Activated CD8-positive, alpha-beta T cell treated with anti-CD3 and anti-CD28 coated beads for 36 hours (primary cell): Measurements from ENCODE around the gene SNAP23. TPM values are rescaled to one million over a fixed set of nuclear protein-coding genes. Genes with fewer than 3 reads are reported as not detected.

Experiments used
- ATAC-seq: fragments of 200-7000 bp; cut with Tn5 transposase; one replicate; pipeline ENCODE4 v1.10.0; 2021; ENCODE audit warnings: mild to moderate bottlenecking, moderate library complexity
- CTCF ChIA-PET: fragments of 350-600 bp; sonication (Branson Sonifier 250); formaldehyde crosslinking; loops from one replicate; lab custom pipeline; 2021; ENCODE audit warnings: antibody characterized with exemption; lab: Charles Lee
- POLR2A ChIA-PET: fragments of 350-600 bp; sonication (Branson Sonifier 250); formaldehyde crosslinking; loops from one replicate; lab custom pipeline; 2021; ENCODE audit warnings: antibody characterized with exemption; lab: Charles Lee
- DNase-seq: peaks from one replicate; pipeline ENCODE4 v3.0.0-alpha.2; 2020
- H3K27ac Mint-ChIP-seq: one replicate; pipeline ENCODE4 v1.8.0; 2021; ENCODE audit warnings: mild to moderate bottlenecking, mixed read lengths
- H3K27me3 Mint-ChIP-seq: one replicate; pipeline ENCODE4 v1.8.0; 2021; ENCODE audit warnings: mixed read lengths
- H3K36me3 Mint-ChIP-seq: one replicate; pipeline ENCODE4 v1.8.0; 2021; ENCODE audit warnings: low read depth, mixed read lengths
- H3K4me1 Mint-ChIP-seq: one replicate; pipeline ENCODE4 v1.8.0; 2021; ENCODE audit warnings: low read depth, mixed read lengths
- H3K4me3 Mint-ChIP-seq: one replicate; pipeline ENCODE4 v1.8.0; 2021; ENCODE audit warnings: mild to moderate bottlenecking, moderate library complexity, mixed read lengths
- H3K9me3 Mint-ChIP-seq: one replicate; pipeline ENCODE4 v1.8.0; 2021; ENCODE audit warnings: mixed read lengths
- intact Hi-C: fragments of 100-400 bp; cut with micrococcal nuclease; formaldehyde crosslinking; loops from one replicate; pipeline ENCODE4 v1.10.0; 2022
- total RNA-seq, 2 experiments: library from RNA; stranded (reverse); gene quantifications; one replicate each; pipeline ENCODE4 v1.2.3, GENCODE V29; 2021
- TF ChIP-seq, protein P1 (sequence below): fragments of 200-600 bp; IDR thresholded peaks from one replicate; pipeline ENCODE4 v1.8.0; 2022; ENCODE audit warnings: antibody characterized with exemption, mild to moderate bottlenecking

SNAP23 gene
- total RNA-seq, 2 experiments from 2014 or later, result 31.2 to 33.1 TPM

- Mint-ChIP-seq H3K27me3 (no peaks in the 10 kb centered on the region), H3K4me3 (no peak overlapping the region), H3K36me3 (peaks cover 11% of the 10 kb centered on the region), H3K9me3 (no peaks in the 10 kb centered on the region), H3K27ac (no peak overlapping the region), H3K4me1 (no peaks in the 10 kb centered on the region)
- TF ChIP-seq, protein P1, sequence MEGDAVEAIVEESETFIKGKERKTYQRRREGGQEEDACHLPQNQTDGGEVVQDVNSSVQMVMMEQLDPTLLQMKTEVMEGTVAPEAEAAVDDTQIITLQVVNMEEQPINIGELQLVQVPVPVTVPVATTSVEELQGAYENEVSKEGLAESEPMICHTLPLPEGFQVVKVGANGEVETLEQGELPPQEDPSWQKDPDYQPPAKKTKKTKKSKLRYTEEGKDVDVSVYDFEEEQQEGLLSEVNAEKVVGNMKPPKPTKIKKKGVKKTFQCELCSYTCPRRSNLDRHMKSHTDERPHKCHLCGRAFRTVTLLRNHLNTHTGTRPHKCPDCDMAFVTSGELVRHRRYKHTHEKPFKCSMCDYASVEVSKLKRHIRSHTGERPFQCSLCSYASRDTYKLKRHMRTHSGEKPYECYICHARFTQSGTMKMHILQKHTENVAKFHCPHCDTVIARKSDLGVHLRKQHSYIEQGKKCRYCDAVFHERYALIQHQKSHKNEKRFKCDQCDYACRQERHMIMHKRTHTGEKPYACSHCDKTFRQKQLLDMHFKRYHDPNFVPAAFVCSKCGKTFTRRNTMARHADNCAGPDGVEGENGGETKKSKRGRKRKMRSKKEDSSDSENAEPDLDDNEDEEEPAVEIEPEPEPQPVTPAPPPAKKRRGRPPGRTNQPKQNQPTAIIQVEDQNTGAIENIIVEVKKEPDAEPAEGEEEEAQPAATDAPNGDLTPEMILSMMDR, result no peak
- ChIA-PET CTCF (no interaction called here), POLR2A (no interaction called here)
- intact Hi-C loops, result no loop called here
- no peak for ATAC-seq
- DNase-seq, result no peak
Measured at GRCh38 chr15:42511007-42511391, 15.6 kb downstream of the SNAP23 start.

- DNase-seq, result no peak
- CTCF ChIA-PET, result no interaction called here
- TF ChIP-seq, protein P1, result no peak
- ATAC-seq, result no peak
- Mint-ChIP-seq H3K27me3 (no peaks in the 10 kb centered on the region), H3K4me1 (no peaks in the 10 kb centered on the region), H3K4me3 (no peak overlapping the region), H3K9me3 (no peaks in the 10 kb centered on the region), H3K36me3 (peaks cover 11% of the 10 kb centered on the region), H3K27ac (no peak overlapping the region)
- POLR2A ChIA-PET, result no interaction called here
- intact Hi-C loops, result no loop called here
Measured at GRCh38 chr15:42523331-42523730, 27.9 kb downstream of the SNAP23 start.

DNA sequence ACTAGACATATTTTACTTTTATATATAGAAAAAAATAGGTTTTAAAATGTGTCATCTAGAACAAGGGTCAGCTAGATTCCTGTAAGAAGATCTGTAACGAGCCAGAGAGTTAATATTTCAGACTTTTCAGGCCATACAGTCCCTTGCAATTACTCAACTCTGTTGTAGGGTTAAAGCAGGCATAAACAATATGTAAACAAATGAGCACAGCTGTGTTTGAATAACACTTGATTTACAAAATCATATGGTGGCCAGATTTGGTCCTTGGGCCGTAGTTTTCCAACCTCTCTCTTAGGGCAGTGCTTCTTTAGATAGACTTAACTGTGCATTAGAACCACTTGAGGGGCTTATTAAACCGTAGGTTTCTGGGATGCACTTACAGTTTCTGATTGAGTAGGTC, 33.5 kb downstream of the SNAP23 start:
- DNase-seq, result no peak
- TF ChIP-seq, protein P1, result no peak
- H3K36me3 Mint-ChIP-seq, result peaks cover 7% of the 10 kb centered on the region
- no peaks in the 10 kb centered on the region for H3K4me1 Mint-ChIP-seq
- no peaks in the 10 kb centered on the region for H3K27me3 Mint-ChIP-seq
- ChIA-PET CTCF (interaction anchor here (0.8 kb wide), 1 partner anchor 121 kb away, joined by 3 read pairs; no protein-coding TSS in a partner anchor), POLR2A (no interaction called here)
- intact Hi-C loops, result no loop called here
- no peak overlapping the region for H3K27ac Mint-ChIP-seq
- no peaks in the 10 kb centered on the region for H3K9me3 Mint-ChIP-seq
- no peak for ATAC-seq
- H3K4me3 Mint-ChIP-seq, result no peak overlapping the region

- Mint-ChIP-seq H3K4me1 (no peaks in the 10 kb centered on the region), H3K9me3 (no peaks in the 10 kb centered on the region), H3K36me3 (peaks cover 8% of the 10 kb centered on the region), H3K27me3 (no peaks in the 10 kb centered on the region), H3K27ac (no peak overlapping the region), H3K4me3 (no peak overlapping the region)
- TF ChIP-seq, protein P1, result no peak
- no peak for DNase-seq
- ChIA-PET CTCF (interaction anchor here (0.9 kb wide), 1 partner anchor 20 kb away, joined by 4 read pairs; no protein-coding TSS in a partner anchor), POLR2A (no interaction called here)
- intact Hi-C loops, result no loop called here
- no peak for ATAC-seq
Measured at GRCh38 chr15:42533246-42533645, 37.8 kb downstream of the SNAP23 start.

DNA sequence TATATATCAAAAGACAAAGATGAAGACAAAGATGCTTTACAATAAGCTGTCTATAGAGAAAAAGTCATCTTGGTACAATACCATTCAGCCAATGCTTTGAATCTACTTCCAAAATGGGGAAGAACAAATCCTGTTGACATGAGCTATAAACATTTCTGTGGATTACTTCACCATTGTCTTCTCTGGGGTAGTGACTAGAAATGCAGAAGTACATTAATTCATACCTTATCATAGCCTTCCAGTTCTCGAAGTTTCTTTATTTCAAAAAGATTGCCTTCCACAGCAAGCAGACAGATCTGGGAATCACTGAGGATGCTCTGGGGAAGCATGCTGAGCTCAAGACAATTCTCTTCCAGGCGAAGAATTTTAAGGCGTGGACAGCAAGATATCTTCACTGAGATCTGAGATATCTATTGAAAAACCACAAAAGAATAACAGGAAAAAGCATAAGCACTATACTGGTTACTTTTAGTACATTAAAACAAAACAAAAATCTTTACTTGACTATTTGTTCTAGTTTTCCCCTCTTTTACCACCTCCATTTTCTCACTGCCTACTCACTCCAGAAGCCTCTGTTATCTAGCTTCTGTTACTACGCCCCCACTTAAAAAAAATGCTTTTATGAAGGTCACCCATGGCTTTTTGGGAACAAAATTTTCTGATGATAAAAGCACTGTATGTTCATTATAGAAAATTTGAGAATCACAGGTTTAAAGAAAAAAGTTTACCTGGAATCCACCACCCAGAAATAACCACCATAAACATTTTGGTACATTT, 49.6 kb downstream of the SNAP23 start:
- peaks cover 14% of the 10 kb centered on the region for H3K36me3 Mint-ChIP-seq
- intact Hi-C loops, result no loop called here
- no peaks in the 10 kb centered on the region for H3K9me3 Mint-ChIP-seq
- ATAC-seq (no peak), DNase-seq (no peak)
- H3K27ac Mint-ChIP-seq, result no peak overlapping the region
- H3K27me3 Mint-ChIP-seq, result no peaks in the 10 kb centered on the region
- ChIA-PET POLR2A (interaction anchor here (2.4 kb wide), 1 partner anchor 54 kb away, joined by 8 read pairs; the partner anchor contains the start of gene ZNF106), CTCF (interaction anchor here (1.0 kb wide), 1 partner anchor 73 kb away, joined by 3 read pairs; no protein-coding TSS in a partner anchor)
- H3K4me1 Mint-ChIP-seq, result peaks cover 33% of the 10 kb centered on the region
- H3K4me3 Mint-ChIP-seq, result no peak overlapping the region
- TF ChIP-seq, protein P1, result no peak
